ENCODE measurements around the gene MDC1.
"Not testable (repeated sequence)": the region's sequence is repeated elsewhere in the genome, so short reads cannot be mapped to it uniquely, and the experiment has no call there.

MDC1 gene

GRCh38 chr6:30720738-30721197 is 3.7 kb upstream of the MDC1 start:
- peak overlapping the region; percentile 97 for H3K27ac Mint-ChIP-seq
- peaks cover 68% of the 10 kb centered on the region for H3K4me1 Mint-ChIP-seq
- peak; percentile 52 for DNase-seq
- peaks cover 52% of the 10 kb centered on the region for H3K36me3 Mint-ChIP-seq (ENCODE audit: low read depth)
- no peak for TF ChIP-seq CTCF (IDR thresholded peaks at IDR 0.05)
- H3K27me3 Mint-ChIP-seq (ENCODE audit: low read depth, poor library complexity): peaks cover 3% of the 10 kb centered on the region
- H3K4me3 Mint-ChIP-seq: peak overlapping the region; percentile 97
- H3K9me3 Mint-ChIP-seq: no peaks in the 10 kb centered on the region

- Mint-ChIP-seq H3K4me3 (peak within 1 kb of the TSS; percentile 97), H3K9me3 (no peaks in the 10 kb centered on the region), H3K36me3 (ENCODE audit: low read depth) (peaks cover 55% of the 10 kb centered on the region), H3K4me1 (peaks cover 68% of the 10 kb centered on the region), H3K27ac (peak within 1 kb of the TSS; percentile 97), H3K27me3 (ENCODE audit: low read depth, poor library complexity) (peaks cover 3% of the 10 kb centered on the region)
- TF ChIP-seq CTCF (IDR thresholded peaks at IDR 0.05): no peak
- DNase-seq: peak; percentile 96
These were observed 3.0 kb upstream of the MDC1 start, which contains the start of gene TUBB for GRCh38 chr6:30719791-30720737. TSS of gene TUBB (plus strand) at chr6:30720352. CDS start at chr6:30720507, 155 bp downstream.

- peaks cover 61% of the 10 kb centered on the region for H3K4me1 Mint-ChIP-seq
- peak overlapping the region; percentile 97 for H3K4me3 Mint-ChIP-seq
- no peaks in the 10 kb centered on the region for H3K9me3 Mint-ChIP-seq
- TF ChIP-seq CTCF (IDR thresholded peaks at IDR 0.05): no peak
- H3K36me3 Mint-ChIP-seq (ENCODE audit: low read depth): peaks cover 55% of the 10 kb centered on the region
- DNase-seq: no peak
- peaks cover 3% of the 10 kb centered on the region for H3K27me3 Mint-ChIP-seq (ENCODE audit: low read depth, poor library complexity)
- H3K27ac Mint-ChIP-seq: peak overlapping the region; percentile 97
These were observed 2.3 kb upstream of the MDC1 start for GRCh38 chr6:30719356-30719755.

- Mint-ChIP-seq H3K27ac (peak overlapping the region; percentile 100), H3K4me1 (peaks cover 48% of the 10 kb centered on the region)
- not testable (repeated sequence) for DNase-seq
These were observed 1.0 kb upstream of the MDC1 start for GRCh38 chr6:30717845-30718720.

GRCh38 chr6:30716879-30717128 is 277 bp downstream of the MDC1 start:
- peak overlapping the region; percentile 98 for H3K27ac Mint-ChIP-seq
- H3K27me3 Mint-ChIP-seq (ENCODE audit: low read depth, poor library complexity): no peaks in the 10 kb centered on the region
- no peak for TF ChIP-seq CTCF (IDR thresholded peaks at IDR 0.05)
- H3K9me3 Mint-ChIP-seq: no peaks in the 10 kb centered on the region
- H3K4me1 Mint-ChIP-seq: peaks cover 40% of the 10 kb centered on the region
- peak overlapping the region; percentile 97 for H3K4me3 Mint-ChIP-seq
- DNase-seq: no peak
- peaks cover 57% of the 10 kb centered on the region for H3K36me3 Mint-ChIP-seq (ENCODE audit: low read depth)

More at GRCh38 chr6:30717845-30718720, 1.0 kb upstream of the MDC1 start:
- peaks cover 53% of the 10 kb centered on the region for H3K36me3 Mint-ChIP-seq (ENCODE audit: low read depth)
- peak overlapping the region; percentile 97 for H3K4me3 Mint-ChIP-seq
- not testable (repeated sequence) for H3K9me3 Mint-ChIP-seq; H3K27me3 Mint-ChIP-seq (ENCODE audit: low read depth, poor library complexity)

GRCh38 chr6:30714263-30714662 is 2.8 kb downstream of the MDC1 start:
- H3K36me3 Mint-ChIP-seq (ENCODE audit: low read depth): peaks cover 62% of the 10 kb centered on the region
- peaks cover 32% of the 10 kb centered on the region for H3K4me1 Mint-ChIP-seq
- no peaks in the 10 kb centered on the region for H3K9me3 Mint-ChIP-seq
- no peak overlapping the region for H3K27ac Mint-ChIP-seq
- DNase-seq: no peak
- peaks cover 3% of the 10 kb centered on the region for H3K27me3 Mint-ChIP-seq (ENCODE audit: low read depth, poor library complexity)
- TF ChIP-seq CTCF (IDR thresholded peaks at IDR 0.05): no peak
- no peak overlapping the region for H3K4me3 Mint-ChIP-seq

Measured in nephron progenitor cell (in vitro differentiated cells).